Suprapubic skin (tissue), 4 donors: Measurements from ENCODE around the gene TBC1D16.

Experiments
- CTCF ChIP-seq, 2 donors: fragments of 200-600 bp in 1 of 2; fragments of 450-650 bp in 1 of 2; sonication (generic) in 1 of 2; IDR thresholded peaks; one replicate each; pipeline ENCODE4 v1.5.1; 2016 to 2019; ENCODE audit warnings: antibody characterized with exemption in 2 of 2, mild to moderate bottlenecking in 1 of 2, moderate library complexity in 1 of 2
- POLR2A ChIP-seq, 2 donors: fragments of 450-650 bp; IDR thresholded peaks; one replicate each; pipeline ENCODE4 v1.6.1; 2017; ENCODE audit warnings: antibody characterized with exemption in 2 of 2, mild to moderate bottlenecking in 2 of 2, moderate library complexity in 2 of 2
- POLR2AphosphoS5 ChIP-seq, 3 donors: sonication (generic); formaldehyde crosslinking; IDR thresholded peaks; one replicate each; pipeline ENCODE4 v1.6.1; 2017; ENCODE audit warnings: antibody characterized with exemption in 3 of 3

GRCh38 chr17:79924639-79924976 lies 111.1 kb downstream of the TBC1D16 start:
- TF ChIP-seq CTCF (IDR thresholded peaks at IDR 0.05) (no peak), POLR2A (IDR thresholded peaks at IDR 0.05) (no peak), POLR2AphosphoS5 (IDR thresholded peaks at IDR 0.05) (no peak)
